ENCODE results near the gene NOM1.

Gene NOM1

GRCh38 chr7:157016352-157017041 lies 67.0 kb downstream of the NOM1 start:
- DNase-seq (ENCODE audit: low read depth, low spot score), result no peak

DNA sequence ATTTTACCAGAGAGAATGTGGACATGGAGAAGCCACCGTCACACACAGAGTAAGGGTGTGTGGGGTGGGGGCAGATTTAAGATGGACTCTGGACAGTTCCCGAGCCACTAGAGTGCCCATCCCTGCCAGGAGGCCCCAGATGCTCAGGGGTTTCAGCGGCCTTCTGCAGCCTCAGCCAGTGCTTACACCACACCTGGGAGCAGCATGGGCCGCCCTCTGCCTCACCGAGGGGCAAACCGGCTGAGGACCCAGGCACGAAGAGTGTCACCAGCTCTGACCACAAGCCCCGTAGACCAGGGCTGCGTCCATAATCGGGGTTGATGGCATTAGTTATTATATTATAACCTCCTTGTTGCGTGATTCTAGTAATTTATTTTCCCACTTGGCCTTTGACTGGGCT lies 67.6 kb downstream of the NOM1 start:
- DNase-seq (ENCODE audit: low read depth, low spot score), result no peak

DNA sequence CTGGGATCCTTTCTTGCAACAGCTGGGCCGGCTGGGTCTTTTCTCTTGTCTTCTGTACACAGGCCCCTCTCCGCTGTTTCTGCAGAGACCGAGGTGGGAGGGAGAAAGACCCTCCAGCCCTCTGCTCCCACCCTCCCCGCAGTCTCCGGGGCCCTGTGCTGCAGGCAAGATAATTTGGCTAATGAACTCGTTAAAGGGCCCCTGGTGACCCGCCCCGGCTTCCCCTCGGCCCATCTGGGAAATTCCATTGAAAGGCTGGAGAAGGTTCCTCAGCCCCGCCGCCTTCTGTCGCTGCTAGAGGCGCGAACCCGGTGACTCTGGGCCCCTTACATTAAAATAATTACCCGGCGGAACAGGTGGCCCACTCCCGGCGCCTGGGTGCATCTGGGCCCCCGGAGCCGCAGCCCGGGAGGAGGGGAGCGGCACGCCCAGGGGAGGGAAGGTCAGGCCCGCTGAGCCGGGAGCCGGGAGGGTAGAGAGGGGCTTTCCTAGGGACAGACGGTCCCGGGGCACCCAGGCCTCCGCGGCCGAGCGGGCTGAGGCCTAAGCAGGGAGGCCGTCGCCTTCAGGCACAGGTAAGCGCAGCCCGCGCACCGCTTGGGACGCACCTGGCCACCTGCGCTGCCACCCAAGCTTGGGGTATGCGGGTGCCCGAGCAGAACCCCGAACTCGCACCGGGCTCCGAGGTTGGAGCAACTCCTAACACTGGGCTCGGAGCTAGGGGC lies 68.3 kb downstream of the NOM1 start:
- no peak for DNase-seq (ENCODE audit: low read depth, low spot score)

- DNase-seq (ENCODE audit: low read depth, low spot score), result no peak
Measured at GRCh38 chr7:157018328-157018996, 69.0 kb downstream of the NOM1 start.

GRCh38 chr7:157018997-157019608 lies 69.6 kb downstream of the NOM1 start:
- no peak for DNase-seq (ENCODE audit: low read depth, low spot score)

GRCh38 chr7:157019718-157020451 lies 70.4 kb downstream of the NOM1 start:
- DNase-seq (ENCODE audit: low read depth, low spot score), result no peak

- DNase-seq (ENCODE audit: low read depth, low spot score), result no peak
Measured at GRCh38 chr7:157020514-157021070, 71.1 kb downstream of the NOM1 start.

GRCh38 chr7:157021071-157021870 lies 71.8 kb downstream of the NOM1 start:
- no peak for DNase-seq (ENCODE audit: low read depth, low spot score)

DNA sequence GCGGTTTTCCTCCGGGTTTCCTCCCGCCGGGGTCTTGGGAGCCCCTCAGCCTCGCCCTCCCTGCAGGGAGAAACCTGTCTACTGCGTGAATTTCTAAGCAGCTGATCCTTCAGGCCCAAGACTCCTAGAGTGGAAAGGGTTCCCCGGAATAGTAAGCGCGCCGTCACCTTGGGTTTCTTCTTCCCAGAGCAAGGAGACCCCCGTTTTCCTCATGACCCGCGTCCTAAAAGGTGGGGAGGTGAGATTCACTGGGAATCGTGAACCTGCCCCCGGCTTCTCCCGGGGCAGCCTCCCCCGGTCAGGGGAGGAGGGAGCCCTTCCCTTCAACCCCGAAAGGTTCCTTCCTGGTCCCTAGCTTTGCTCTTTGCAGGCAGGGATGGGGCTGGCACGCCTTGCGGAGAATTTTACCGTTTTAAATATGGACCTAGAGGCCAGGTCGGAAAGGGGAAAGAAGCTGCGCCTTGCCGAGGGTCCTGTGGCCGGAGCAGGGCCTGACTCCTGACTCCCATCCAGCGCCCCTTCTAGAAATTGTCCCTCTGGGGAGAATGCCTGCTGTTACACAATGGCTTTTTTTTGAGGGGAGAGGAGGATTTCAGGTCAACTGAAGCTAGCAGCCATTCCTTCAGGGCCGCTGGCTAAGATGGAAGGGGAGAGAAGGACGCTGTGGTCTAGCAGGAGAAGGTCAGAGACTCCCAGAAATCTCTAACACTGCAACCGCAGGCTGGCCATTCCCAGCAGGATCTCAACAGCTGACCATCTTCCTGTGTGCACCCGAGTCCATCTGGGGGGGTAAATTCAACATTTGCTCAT lies 72.6 kb downstream of the NOM1 start:
- no peak for DNase-seq (ENCODE audit: low read depth, low spot score)
